Spleen (tissue), 7 donors: Measurements from ENCODE around the gene ANKRD11.

Experiments
- POLR2A ChIP-seq, 3 donors: fragments of 450-650 bp; IDR thresholded peaks; one replicate each; pipeline ENCODE4 v1.5.1; 2017; ENCODE audit warnings: antibody characterized with exemption in 3 of 3, mild to moderate bottlenecking in 1 of 3
- POLR2AphosphoS5 ChIP-seq, 3 donors: sonication (generic); formaldehyde crosslinking; IDR thresholded peaks; one replicate each; pipeline ENCODE4 v1.5.1; 2017; ENCODE audit warnings: antibody characterized with exemption in 3 of 3
- TF ChIP-seq, protein P1 (sequence below), 11 experiments: fragments of 200-600 bp in 7 of 11; fragments of 450-650 bp in 4 of 11; sonication (generic) in 4 of 11; IDR thresholded peaks in 8 of 11; conservative IDR thresholded peaks in 3 of 11; 1 replicate in 7 of 11; 2 replicates in 4 of 11; pipeline versions ENCODE4 v1.4.0 to v1.8.0; 2016 to 2021; ENCODE audit warnings: antibody characterized with exemption in 11 of 11, inconsistent platforms in 4 of 11, mild to moderate bottlenecking in 1 of 11
- donor health status: DM: no; HTN: no; CAD: no; lungs with moderate emphysema.
- donor health status: DM: no; HTN: no; CAD: no.
- donor health status: DM: no; HTN: no; CAD: no.

DNA sequence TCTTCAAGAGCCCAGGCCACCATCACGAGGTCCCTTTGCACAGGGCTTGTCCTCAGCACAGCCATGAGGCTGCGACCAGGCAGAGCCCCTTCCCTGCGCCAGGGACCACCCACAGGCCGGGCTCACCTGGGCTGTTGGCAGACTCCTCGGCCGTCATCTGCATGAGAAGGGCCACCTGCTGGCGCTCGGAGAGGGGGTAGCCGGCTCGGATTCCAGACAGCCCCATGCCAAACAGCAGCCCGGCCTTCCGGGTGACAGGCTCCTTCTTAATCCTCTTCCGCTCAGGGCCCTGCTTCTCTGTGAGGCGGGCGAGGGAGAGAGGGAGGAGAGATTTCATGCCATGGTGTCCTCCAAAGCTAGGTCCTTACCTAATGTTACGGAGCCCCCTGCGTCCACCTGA lies 199.5 kb downstream of the ANKRD11 start:
- TF ChIP-seq, protein P1, sequence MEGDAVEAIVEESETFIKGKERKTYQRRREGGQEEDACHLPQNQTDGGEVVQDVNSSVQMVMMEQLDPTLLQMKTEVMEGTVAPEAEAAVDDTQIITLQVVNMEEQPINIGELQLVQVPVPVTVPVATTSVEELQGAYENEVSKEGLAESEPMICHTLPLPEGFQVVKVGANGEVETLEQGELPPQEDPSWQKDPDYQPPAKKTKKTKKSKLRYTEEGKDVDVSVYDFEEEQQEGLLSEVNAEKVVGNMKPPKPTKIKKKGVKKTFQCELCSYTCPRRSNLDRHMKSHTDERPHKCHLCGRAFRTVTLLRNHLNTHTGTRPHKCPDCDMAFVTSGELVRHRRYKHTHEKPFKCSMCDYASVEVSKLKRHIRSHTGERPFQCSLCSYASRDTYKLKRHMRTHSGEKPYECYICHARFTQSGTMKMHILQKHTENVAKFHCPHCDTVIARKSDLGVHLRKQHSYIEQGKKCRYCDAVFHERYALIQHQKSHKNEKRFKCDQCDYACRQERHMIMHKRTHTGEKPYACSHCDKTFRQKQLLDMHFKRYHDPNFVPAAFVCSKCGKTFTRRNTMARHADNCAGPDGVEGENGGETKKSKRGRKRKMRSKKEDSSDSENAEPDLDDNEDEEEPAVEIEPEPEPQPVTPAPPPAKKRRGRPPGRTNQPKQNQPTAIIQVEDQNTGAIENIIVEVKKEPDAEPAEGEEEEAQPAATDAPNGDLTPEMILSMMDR (IDR thresholded peaks at IDR 0.05 in 8 of 11, conservative IDR thresholded peaks at IDR 0.05 in 3 of 11), result no peak
- TF ChIP-seq POLR2A (IDR thresholded peaks at IDR 0.05), result no peak
- peak in 2 of 3 donors; percentile 8 to 32 for TF ChIP-seq POLR2AphosphoS5 (IDR thresholded peaks at IDR 0.05)
